GM23338 (cell line): ENCODE results near the gene HEPACAM. TPM values are rescaled to one million over a fixed set of nuclear protein-coding genes. Genes with fewer than 3 reads are reported as not detected.

Experiments
- ATAC-seq: fragments of 200-7000 bp; cut with Tn5 transposase; 3 replicates; pipeline ENCODE4 v1.9.1; 2020
- DNase-seq: peaks from one replicate; pipeline ENCODE4 v3.0.0-alpha.2; 2015; ENCODE audit warnings: low spot score
- H2AFZ ChIP-seq: fragments of 200-600 bp; sonication (generic); 2 replicates; pipeline ENCODE4 v1.8.0; 2016; ENCODE audit warnings: antibody characterized with exemption, mild to moderate bottlenecking, moderate library complexity
- H3F3A ChIP-seq: fragments of 200-600 bp; sonication (generic); replicated peaks from 2 replicates; pipeline ENCODE4 v1.8.0; 2017; ENCODE audit warnings: antibody characterized with exemption, mixed run types, low read depth
- H3K27ac ChIP-seq: fragments of 200-600 bp; sonication (generic); 2 replicates; pipeline ENCODE4 v1.6.1; 2016; ENCODE audit warnings: low read depth
- H3K27me3 ChIP-seq: fragments of 200-600 bp; sonication (generic); 2 replicates; pipeline ENCODE4 v1.8.0; 2016; ENCODE audit warnings: mild to moderate bottlenecking, mixed run types, moderate library complexity; ENCODE audit not compliant: insufficient read depth
- H3K36me3 ChIP-seq: fragments of 200-600 bp; sonication (generic); 2 replicates; pipeline ENCODE4 v1.8.0; 2016; ENCODE audit warnings: mild to moderate bottlenecking; ENCODE audit not compliant: insufficient read depth
- H3K4me1 ChIP-seq: fragments of 200-600 bp; sonication (generic); 2 replicates; pipeline ENCODE4 v1.8.0; 2016; ENCODE audit warnings: mild to moderate bottlenecking, moderate library complexity; ENCODE audit not compliant: insufficient read depth
- H3K4me2 ChIP-seq: fragments of 200-600 bp; sonication (generic); 2 replicates; pipeline ENCODE4 v1.7.1; 2017; ENCODE audit warnings: mixed run types
- H3K4me3 ChIP-seq: fragments of 200-600 bp; sonication (generic); 2 replicates; pipeline ENCODE4 v1.6.1; 2016; ENCODE audit warnings: mixed run types
- H3K79me2 ChIP-seq: fragments of 200-600 bp; sonication (generic); replicated peaks from 2 replicates; pipeline ENCODE4 v1.8.0; 2017; ENCODE audit warnings: mild to moderate bottlenecking; ENCODE audit not compliant: insufficient read depth
- H3K9me2 ChIP-seq: fragments of 200-600 bp; sonication (generic); 2 replicates; pipeline ENCODE4 v1.8.0; 2017; ENCODE audit not compliant: insufficient read depth
- H4K20me1 ChIP-seq: fragments of 200-600 bp; sonication (generic); replicated peaks from 2 replicates; pipeline ENCODE4 v1.8.0; 2017; ENCODE audit warnings: mild to moderate bottlenecking; ENCODE audit not compliant: insufficient read depth
- H3K27ac Mint-ChIP-seq: 2 replicates; pipeline ENCODE4 v1.8.0; 2020; ENCODE audit warnings: inconsistent platforms, mild to moderate bottlenecking, moderate library complexity, mixed read lengths
- H3K27me3 Mint-ChIP-seq: 3 replicates; pipeline ENCODE4 v1.8.0; 2022; ENCODE audit warnings: low read depth, mild to moderate bottlenecking, moderate library complexity, mixed read lengths, inconsistent platforms; ENCODE audit not compliant: insufficient read depth, poor library complexity
- H3K36me3 Mint-ChIP-seq: 3 replicates; pipeline ENCODE4 v1.8.0; 2021; ENCODE audit warnings: low read depth, mild to moderate bottlenecking, inconsistent platforms, moderate library complexity, mixed read lengths
- H3K4me1 Mint-ChIP-seq: 3 replicates; pipeline ENCODE4 v1.8.0; 2020; ENCODE audit warnings: mild to moderate bottlenecking, inconsistent platforms, mixed read lengths
- H3K4me3 Mint-ChIP-seq: 3 replicates; pipeline ENCODE4 v1.8.0; 2021; ENCODE audit warnings: moderate library complexity, mild to moderate bottlenecking, inconsistent platforms, mixed read lengths
- H3K9me3 Mint-ChIP-seq: 3 replicates; pipeline ENCODE4 v1.8.0; 2020; ENCODE audit warnings: moderate library complexity, mild to moderate bottlenecking, inconsistent platforms, mixed read lengths
- CREB1 ChIP-seq: fragments of 250-450 bp; sonication (Bioruptor Pico); IDR thresholded peaks from 2 replicates; pipeline ENCODE4 v1.5.0; 2020; ENCODE audit warnings: low read depth, mild to moderate bottlenecking, moderate library complexity
- CTCF ChIP-seq, 2 experiments: fragments of 200-600 bp in 1 of 2; sonication (generic) in 1 of 2; conservative IDR thresholded peaks; 2 replicates each; pipeline versions ENCODE4 v1.5.1 to v1.6.1; 2016 to 2017; ENCODE audit warnings: antibody characterized with exemption in 2 of 2, low read depth in 2 of 2, mild to moderate bottlenecking in 2 of 2, moderate library complexity in 1 of 2
- EZH2 ChIP-seq: fragments of 200-600 bp; sonication (generic); IDR thresholded peaks from one replicate; pipeline ENCODE4 v1.8.0; 2017; ENCODE audit warnings: antibody characterized with exemption, mild to moderate bottlenecking, low read depth; ENCODE audit not compliant: unreplicated experiment
- EZH2phosphoT487 ChIP-seq: fragments of 200-600 bp; sonication (generic); IDR thresholded peaks from one replicate; pipeline ENCODE4 v1.8.1; 2018; ENCODE audit warnings: antibody characterized with exemption; ENCODE audit not compliant: unreplicated experiment
- NANOG ChIP-seq: IDR thresholded peaks from 2 replicates; pipeline ENCODE4 v1.6.1; 2016; ENCODE audit warnings: antibody characterized with exemption, borderline replicate concordance
- POLR2AphosphoS5 ChIP-seq: IDR thresholded peaks from 2 replicates; pipeline ENCODE4 v1.6.1; 2016; ENCODE audit warnings: antibody characterized with exemption, low read depth
- STAT1 ChIP-seq: IDR thresholded peaks from one replicate; pipeline ENCODE4 v1.6.1; 2016; ENCODE audit warnings: antibody characterized with exemption; ENCODE audit not compliant: unreplicated experiment
- ZNF114 ChIP-seq: fragments of 250-450 bp; sonication (Bioruptor Pico); IDR thresholded peaks from 2 replicates; pipeline ENCODE4 v1.5.0; 2020; ENCODE audit warnings: mild to moderate bottlenecking, moderate library complexity
- ZNF331 ChIP-seq: fragments of 250-450 bp; sonication (Bioruptor Pico); IDR thresholded peaks from 2 replicates; pipeline ENCODE4 v1.5.0; 2020; ENCODE audit warnings: low read depth, mild to moderate bottlenecking, moderate library complexity
- polyA plus RNA-seq: library from polyadenylated mRNA; unstranded; fragments of >200 nt; fragmentation: Nextera tagmentation; extraction: Ambion mirVana; gene quantifications from 2 replicates; pipeline ENCODE4 v1.2.1, GENCODE V29; 2016
- total RNA-seq: library from RNA; depleted of rRNA; stranded (reverse); fragments of >200 nt; shearing (Covaris generic); gene quantifications from 2 replicates; pipeline ENCODE4 v1.2.3, GENCODE V29; 2014
- TF ChIP-seq, protein P1 (sequence below): fragments of 250-450 bp; sonication (Bioruptor Pico); IDR thresholded peaks from 2 replicates; pipeline ENCODE4 v1.5.0; 2020; ENCODE audit warnings: mild to moderate bottlenecking, moderate library complexity

The HEPACAM gene
- total and polyA plus RNA-seq, 2 experiments from 2014 or later = 0.17 TPM; not detected in 1

- H3K4me2 ChIP-seq = no peak overlapping the region
- 0 out of 2 replicates have a peak, but pooled peaks cover 5% of the 10 kb centered on the region for H3K27me3 ChIP-seq
- H3F3A ChIP-seq = no peaks in the 10 kb centered on the region
- DNase-seq (no peak), ATAC-seq (no peak)
- no peak overlapping the region for H3K4me3 Mint-ChIP-seq
- no peak overlapping the region for H3K4me3 ChIP-seq
- H3K27ac Mint-ChIP-seq = no peak overlapping the region
- no peaks in the 10 kb centered on the region for H3K9me3 Mint-ChIP-seq
- no peaks in the 10 kb centered on the region for H4K20me1 ChIP-seq
- no peak overlapping the region for H3K27ac ChIP-seq
- no peaks in the 10 kb centered on the region for H3K79me2 ChIP-seq
- H2AFZ ChIP-seq = no peak overlapping the region
- no peaks in the 10 kb centered on the region for H3K9me2 ChIP-seq
- H3K36me3 ChIP-seq = no peaks in the 10 kb centered on the region
- peaks cover 16% of the 10 kb centered on the region for H3K4me1 Mint-ChIP-seq
- no peak for TF ChIP-seq EZH2phosphoT487
- TF ChIP-seq, protein P1, sequence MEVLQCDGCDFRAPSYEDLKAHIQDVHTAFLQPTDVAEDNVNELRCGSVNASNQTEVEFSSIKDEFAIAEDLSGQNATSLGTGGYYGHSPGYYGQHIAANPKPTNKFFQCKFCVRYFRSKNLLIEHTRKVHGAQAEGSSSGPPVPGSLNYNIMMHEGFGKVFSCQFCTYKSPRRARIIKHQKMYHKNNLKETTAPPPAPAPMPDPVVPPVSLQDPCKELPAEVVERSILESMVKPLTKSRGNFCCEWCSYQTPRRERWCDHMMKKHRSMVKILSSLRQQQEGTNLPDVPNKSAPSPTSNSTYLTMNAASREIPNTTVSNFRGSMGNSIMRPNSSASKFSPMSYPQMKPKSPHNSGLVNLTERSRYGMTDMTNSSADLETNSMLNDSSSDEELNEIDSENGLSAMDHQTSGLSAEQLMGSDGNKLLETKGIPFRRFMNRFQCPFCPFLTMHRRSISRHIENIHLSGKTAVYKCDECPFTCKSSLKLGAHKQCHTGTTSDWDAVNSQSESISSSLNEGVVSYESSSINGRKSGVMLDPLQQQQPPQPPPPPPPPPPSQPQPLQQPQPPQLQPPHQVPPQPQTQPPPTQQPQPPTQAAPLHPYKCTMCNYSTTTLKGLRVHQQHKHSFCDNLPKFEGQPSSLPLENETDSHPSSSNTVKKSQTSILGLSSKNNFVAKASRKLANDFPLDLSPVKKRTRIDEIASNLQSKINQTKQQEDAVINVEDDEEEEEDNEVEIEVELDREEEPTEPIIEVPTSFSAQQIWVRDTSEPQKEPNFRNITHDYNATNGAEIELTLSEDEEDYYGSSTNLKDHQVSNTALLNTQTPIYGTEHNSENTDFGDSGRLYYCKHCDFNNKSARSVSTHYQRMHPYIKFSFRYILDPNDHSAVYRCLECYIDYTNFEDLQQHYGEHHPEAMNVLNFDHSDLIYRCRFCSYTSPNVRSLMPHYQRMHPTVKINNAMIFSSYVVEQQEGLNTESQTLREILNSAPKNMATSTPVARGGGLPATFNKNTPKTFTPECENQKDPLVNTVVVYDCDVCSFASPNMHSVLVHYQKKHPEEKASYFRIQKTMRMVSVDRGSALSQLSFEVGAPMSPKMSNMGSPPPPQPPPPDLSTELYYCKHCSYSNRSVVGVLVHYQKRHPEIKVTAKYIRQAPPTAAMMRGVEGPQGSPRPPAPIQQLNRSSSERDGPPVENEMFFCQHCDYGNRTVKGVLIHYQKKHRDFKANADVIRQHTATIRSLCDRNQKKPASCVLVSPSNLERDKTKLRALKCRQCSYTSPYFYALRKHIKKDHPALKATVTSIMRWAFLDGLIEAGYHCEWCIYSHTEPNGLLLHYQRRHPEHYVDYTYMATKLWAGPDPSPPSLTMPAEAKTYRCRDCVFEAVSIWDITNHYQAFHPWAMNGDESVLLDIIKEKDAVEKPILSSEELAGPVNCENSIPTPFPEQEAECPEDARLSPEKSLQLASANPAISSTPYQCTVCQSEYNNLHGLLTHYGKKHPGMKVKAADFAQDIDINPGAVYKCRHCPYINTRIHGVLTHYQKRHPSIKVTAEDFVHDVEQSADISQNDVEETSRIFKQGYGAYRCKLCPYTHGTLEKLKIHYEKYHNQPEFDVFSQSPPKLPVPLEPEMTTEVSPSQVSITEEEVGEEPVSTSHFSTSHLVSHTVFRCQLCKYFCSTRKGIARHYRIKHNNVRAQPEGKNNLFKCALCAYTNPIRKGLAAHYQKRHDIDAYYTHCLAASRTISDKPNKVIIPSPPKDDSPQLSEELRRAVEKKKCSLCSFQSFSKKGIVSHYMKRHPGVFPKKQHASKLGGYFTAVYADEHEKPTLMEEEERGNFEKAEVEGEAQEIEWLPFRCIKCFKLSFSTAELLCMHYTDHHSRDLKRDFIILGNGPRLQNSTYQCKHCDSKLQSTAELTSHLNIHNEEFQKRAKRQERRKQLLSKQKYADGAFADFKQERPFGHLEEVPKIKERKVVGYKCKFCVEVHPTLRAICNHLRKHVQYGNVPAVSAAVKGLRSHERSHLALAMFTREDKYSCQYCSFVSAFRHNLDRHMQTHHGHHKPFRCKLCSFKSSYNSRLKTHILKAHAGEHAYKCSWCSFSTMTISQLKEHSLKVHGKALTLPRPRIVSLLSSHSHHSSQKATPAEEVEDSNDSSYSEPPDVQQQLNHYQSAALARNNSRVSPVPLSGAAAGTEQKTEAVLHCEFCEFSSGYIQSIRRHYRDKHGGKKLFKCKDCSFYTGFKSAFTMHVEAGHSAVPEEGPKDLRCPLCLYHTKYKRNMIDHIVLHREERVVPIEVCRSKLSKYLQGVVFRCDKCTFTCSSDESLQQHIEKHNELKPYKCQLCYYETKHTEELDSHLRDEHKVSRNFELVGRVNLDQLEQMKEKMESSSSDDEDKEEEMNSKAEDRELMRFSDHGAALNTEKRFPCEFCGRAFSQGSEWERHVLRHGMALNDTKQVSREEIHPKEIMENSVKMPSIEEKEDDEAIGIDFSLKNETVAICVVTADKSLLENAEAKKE (CRISPR knock-in tag) = no peak
- TF ChIP-seq STAT1 = no peak
- no peak for TF ChIP-seq ZNF114
- no peak for TF ChIP-seq CTCF (conservative IDR thresholded peaks at IDR 0.05; ENCODE audit: low read depth in 2 of 2)
- no peak for TF ChIP-seq ZNF331 (CRISPR knock-in tag)
- no peak for TF ChIP-seq EZH2
- no peak for TF ChIP-seq CREB1 (CRISPR knock-in tag)
- no peak for TF ChIP-seq POLR2AphosphoS5
- TF ChIP-seq NANOG = no peak
- H3K36me3 Mint-ChIP-seq = no peaks in the 10 kb centered on the region; the same call in 2 of the 3 replicates
- peaks cover 9% of the 10 kb centered on the region for H3K27me3 Mint-ChIP-seq
- no peaks in the 10 kb centered on the region for H3K4me1 ChIP-seq
Measured at GRCh38 chr11:124893781-124894401, 42.0 kb downstream of the HEPACAM start.
